LNCaP clone FGC (cell line): ENCODE results near the gene CGB2.

Experiments used
- DNase-seq: peaks from one replicate; pipeline ENCODE4 v3.0.0-alpha.2; 2011; ENCODE audit warnings: low read depth
- H3K4me3 ChIP-seq: 2 replicates; pipeline ENCODE4 v1.5.1; 2011; ENCODE audit warnings: mild to moderate bottlenecking, low read depth, low read length, control low read depth
- CTCF ChIP-seq: IDR thresholded peaks from 2 replicates; pipeline ENCODE4 v1.5.1; 2012; ENCODE audit warnings: mild to moderate bottlenecking; ENCODE audit not compliant: control insufficient read depth, insufficient read depth; ENCODE audit errors: extremely low read depth

CGB2 gene

GRCh38 chr19:49064768-49065611 lies 33.3 kb downstream of the CGB2 start, which contains the start of gene NTF4:
Gene NTF4, minus strand, starts transcription at chr19:49064818. Its CDS starts 2,821 bp downstream, at chr19:49061997.
- DNase-seq, result no peak
- no peak for TF ChIP-seq CTCF
- H3K4me3 ChIP-seq, result peak within 1 kb of the TSS; percentile 28; the same call in 1 of the 2 replicates

GRCh38 chr19:49065905-49066512 lies 34.3 kb downstream of the CGB2 start:
- no peak overlapping the region for H3K4me3 ChIP-seq
- no peak for TF ChIP-seq CTCF
- no peak for DNase-seq

GRCh38 chr19:49067554-49067953 lies 35.9 kb downstream of the CGB2 start:
- no peak for DNase-seq
- TF ChIP-seq CTCF, result no peak
- H3K4me3 ChIP-seq, result no peak overlapping the region

- DNase-seq, result no peak
Measured at GRCh38 chr19:49069026-49069425, 37.3 kb downstream of the CGB2 start.

GRCh38 chr19:49070416-49070815 lies 38.7 kb downstream of the CGB2 start:
- DNase-seq, result no peak
- no peak overlapping the region for H3K4me3 ChIP-seq
- TF ChIP-seq CTCF, result no peak

More at GRCh38 chr19:49069026-49069425, 37.3 kb downstream of the CGB2 start:
- H3K4me3 ChIP-seq, result no peak overlapping the region
- TF ChIP-seq CTCF, result no peak

GRCh38 chr19:49071860-49072547 lies 40.3 kb downstream of the CGB2 start:
- no peak for TF ChIP-seq CTCF
- no peak for DNase-seq
- H3K4me3 ChIP-seq, result no peak overlapping the region
